Measurements from ENCODE around the gene MRE11.

DNA sequence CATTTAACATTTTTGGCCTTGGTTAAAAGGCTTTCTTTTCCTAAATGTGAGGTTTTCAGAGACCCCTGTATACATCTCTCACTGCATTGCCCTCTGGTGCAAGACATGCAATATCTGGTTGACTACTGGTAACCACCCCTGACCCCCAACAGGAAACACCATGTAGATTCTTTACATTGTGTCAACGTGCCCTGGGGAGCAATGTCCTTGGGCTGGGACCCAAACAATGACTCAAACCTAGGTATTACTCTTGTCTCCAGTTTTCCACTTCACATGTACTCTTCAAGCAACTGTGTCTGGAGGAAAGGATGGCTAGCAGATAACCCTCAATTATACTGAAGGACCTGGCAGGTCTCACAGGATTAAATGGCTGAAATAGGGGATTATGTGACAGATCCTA lies 91.3 kb downstream of the MRE11 start:
- TF ChIP-seq, protein P1, sequence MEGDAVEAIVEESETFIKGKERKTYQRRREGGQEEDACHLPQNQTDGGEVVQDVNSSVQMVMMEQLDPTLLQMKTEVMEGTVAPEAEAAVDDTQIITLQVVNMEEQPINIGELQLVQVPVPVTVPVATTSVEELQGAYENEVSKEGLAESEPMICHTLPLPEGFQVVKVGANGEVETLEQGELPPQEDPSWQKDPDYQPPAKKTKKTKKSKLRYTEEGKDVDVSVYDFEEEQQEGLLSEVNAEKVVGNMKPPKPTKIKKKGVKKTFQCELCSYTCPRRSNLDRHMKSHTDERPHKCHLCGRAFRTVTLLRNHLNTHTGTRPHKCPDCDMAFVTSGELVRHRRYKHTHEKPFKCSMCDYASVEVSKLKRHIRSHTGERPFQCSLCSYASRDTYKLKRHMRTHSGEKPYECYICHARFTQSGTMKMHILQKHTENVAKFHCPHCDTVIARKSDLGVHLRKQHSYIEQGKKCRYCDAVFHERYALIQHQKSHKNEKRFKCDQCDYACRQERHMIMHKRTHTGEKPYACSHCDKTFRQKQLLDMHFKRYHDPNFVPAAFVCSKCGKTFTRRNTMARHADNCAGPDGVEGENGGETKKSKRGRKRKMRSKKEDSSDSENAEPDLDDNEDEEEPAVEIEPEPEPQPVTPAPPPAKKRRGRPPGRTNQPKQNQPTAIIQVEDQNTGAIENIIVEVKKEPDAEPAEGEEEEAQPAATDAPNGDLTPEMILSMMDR (IDR thresholded peaks at IDR 0.05; ENCODE audit: low read depth, low read length, poor library complexity, severe bottlenecking), result no peak
- TF ChIP-seq EZH2phosphoT487 (IDR thresholded peaks at IDR 0.05; ENCODE audit: borderline replicate concordance, low read length), result no peak
